GM23248 (cell line): Measurements from ENCODE around the gene MKI67. TPM values are rescaled to one million over a fixed set of nuclear protein-coding genes. Genes with fewer than 3 reads are reported as not detected.

ENCODE experiments used
- DNase-seq: peaks from one replicate; pipeline ENCODE4 v3.0.0-alpha.2; 2015
- H2AFZ ChIP-seq: fragments of 200-600 bp; sonication (generic); 2 replicates; pipeline ENCODE4 v1.6.1; 2016; ENCODE audit warnings: antibody characterized with exemption
- H3F3A ChIP-seq: fragments of 200-600 bp; sonication (generic); 2 replicates; pipeline ENCODE4 v1.6.1; 2016; ENCODE audit warnings: mild to moderate bottlenecking, antibody characterized with exemption, mixed run types; ENCODE audit not compliant: insufficient read depth
- H3K27ac ChIP-seq: fragments of 200-600 bp; sonication (generic); 2 replicates; pipeline ENCODE4 v1.5.1; 2016; ENCODE audit warnings: mild to moderate bottlenecking
- H3K27me3 ChIP-seq: fragments of 200-600 bp; sonication (generic); replicated peaks from 2 replicates; pipeline ENCODE4 v1.6.1; 2016; ENCODE audit warnings: mild to moderate bottlenecking; ENCODE audit not compliant: insufficient read depth
- H3K36me3 ChIP-seq: fragments of 200-600 bp; sonication (generic); 2 replicates; pipeline ENCODE4 v1.6.1; 2016; ENCODE audit warnings: low read depth, mild to moderate bottlenecking
- H3K4me1 ChIP-seq: fragments of 200-600 bp; sonication (generic); 2 replicates; pipeline ENCODE4 v1.6.1; 2016; ENCODE audit warnings: mild to moderate bottlenecking; ENCODE audit not compliant: insufficient read depth
- H3K4me2 ChIP-seq: fragments of 200-600 bp; sonication (generic); one replicate; pipeline ENCODE4 v1.6.1; 2016; ENCODE audit warnings: mild to moderate bottlenecking; ENCODE audit not compliant: unreplicated experiment
- H3K4me3 ChIP-seq: fragments of 200-600 bp; sonication (generic); 2 replicates; pipeline ENCODE4 v1.5.1; 2016; ENCODE audit warnings: mild to moderate bottlenecking
- H3K79me2 ChIP-seq: fragments of 200-600 bp; sonication (generic); 2 replicates; pipeline ENCODE4 v1.6.1; 2016; ENCODE audit warnings: mild to moderate bottlenecking; ENCODE audit not compliant: insufficient read depth
- H3K9ac ChIP-seq: fragments of 200-600 bp; sonication (generic); 2 replicates; pipeline ENCODE4 v1.6.1; 2016; ENCODE audit warnings: mild to moderate bottlenecking
- H3K9me2 ChIP-seq: fragments of 200-600 bp; sonication (generic); 2 replicates; pipeline ENCODE4 v1.6.1; 2016; ENCODE audit warnings: mixed run types, mild to moderate bottlenecking, moderate library complexity; ENCODE audit not compliant: insufficient read depth
- H3K9me3 ChIP-seq: fragments of 200-600 bp; sonication (generic); one replicate; pipeline ENCODE4 v1.6.1; 2017; ENCODE audit warnings: low read depth
- H4K20me1 ChIP-seq: fragments of 200-600 bp; sonication (generic); 2 replicates; pipeline ENCODE4 v1.6.0; 2016; ENCODE audit not compliant: insufficient read depth
- EZH2 ChIP-seq: fragments of 200-600 bp; sonication (generic); IDR thresholded peaks from 2 replicates; pipeline ENCODE4 v1.6.1; 2018; ENCODE audit warnings: antibody characterized with exemption, mild to moderate bottlenecking; ENCODE audit not compliant: insufficient read depth, poor library complexity, severe bottlenecking
- EZH2phosphoT487 ChIP-seq: fragments of 200-600 bp; sonication (generic); IDR thresholded peaks from 2 replicates; pipeline ENCODE4 v1.6.1; 2018; ENCODE audit warnings: antibody characterized with exemption, moderate library complexity, mild to moderate bottlenecking, low read depth; ENCODE audit not compliant: insufficient read depth
- WGBS, 2 experiments: methylation state at CpG; one replicate each; pipeline ENCODE4 v1.1.6; 2015 to 2017; ENCODE audit warnings: low lambda C conversion rate in 2 of 2, low coverage in 1 of 2; ENCODE audit errors: missing lambda C conversion rate in 2 of 2; 5-methylcytosine and 5-hydroxymethylcytosine counted together
- in situ Hi-C: fragments of 300-500 bp; cut with MboI; formaldehyde crosslinking; loops from 2 replicates; pipeline ENCODE4 v1.15.0; 2020
- polyA plus RNA-seq: library from polyadenylated mRNA; unstranded; fragments of >200 nt; fragmentation: Nextera tagmentation; extraction: Ambion mirVana; gene quantifications from 2 replicates; pipeline ENCODE4 v1.2.1, GENCODE V29; 2016
- total RNA-seq: library from RNA; depleted of rRNA; stranded (reverse); fragments of >200 nt; shearing (Covaris generic); gene quantifications from 2 replicates; pipeline ENCODE4 v1.2.3, GENCODE V29; 2014

The MKI67 gene
- total and polyA plus RNA-seq, 2 experiments from 2014 or later, result 12.2 to 22.5 TPM

DNA sequence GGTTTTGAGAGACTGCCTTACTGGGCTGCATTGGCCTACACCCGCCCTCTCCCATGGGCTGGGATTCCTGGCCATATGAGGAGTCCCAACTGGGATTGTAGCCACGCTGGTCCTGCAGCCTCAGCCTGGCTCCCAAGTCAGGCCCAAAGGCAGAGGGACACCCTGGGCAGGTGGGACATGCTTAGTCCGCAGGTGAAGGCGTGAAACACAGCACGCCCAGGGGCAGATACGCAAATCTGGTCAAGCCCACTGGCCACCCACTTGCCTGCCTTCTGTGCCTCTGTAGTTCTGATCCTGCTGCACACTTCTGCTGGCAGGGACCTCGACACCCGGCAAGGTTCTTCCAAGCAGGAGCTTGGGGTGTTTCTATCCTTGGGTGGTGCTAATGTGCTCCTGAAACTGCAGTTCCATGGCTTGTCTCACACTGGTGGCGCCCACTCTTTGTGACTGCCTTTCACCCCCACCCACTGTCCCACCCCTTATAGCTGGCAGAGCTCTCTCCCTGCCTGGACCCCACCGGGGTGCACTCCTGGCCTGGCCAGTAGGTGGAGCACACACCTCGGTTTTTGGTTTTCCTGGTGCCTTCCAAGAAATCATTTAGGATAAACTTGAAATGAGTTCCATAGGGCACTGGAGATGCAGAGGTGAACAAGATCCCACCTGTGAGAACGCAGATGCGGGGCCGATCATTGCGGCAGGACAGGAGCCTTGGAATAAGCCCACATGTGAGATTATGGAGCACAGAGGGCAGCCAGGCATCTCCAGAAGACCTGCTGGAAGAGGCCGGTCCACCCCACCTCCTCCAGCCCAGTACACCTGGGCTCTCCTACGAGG, 47.9 kb downstream of the MKI67 start:
- H3K79me2 ChIP-seq, result no peaks in the 10 kb centered on the region
- H4K20me1 ChIP-seq, result no peaks in the 10 kb centered on the region
- H3F3A ChIP-seq, result no peaks in the 10 kb centered on the region
- no peak overlapping the region for H3K27ac ChIP-seq
- peak; percentile 66 for DNase-seq
- H2AFZ ChIP-seq, result no peak overlapping the region
- no peak overlapping the region for H3K4me2 ChIP-seq
- in situ Hi-C loops, result no loop called here
- H3K4me1 ChIP-seq, result no peaks in the 10 kb centered on the region
- H3K9me2 ChIP-seq, result no peaks in the 10 kb centered on the region
- no peaks in the 10 kb centered on the region for H3K27me3 ChIP-seq
- TF ChIP-seq EZH2, result no peak
- TF ChIP-seq EZH2phosphoT487, result no peak
- 44 to 47% methylated on average over 16 to 17 of the region's 17 CpGs for WGBS, 2 experiments
- H3K9ac ChIP-seq, result no peak overlapping the region
- H3K9me3 ChIP-seq, result no peaks in the 10 kb centered on the region
- no peaks in the 10 kb centered on the region for H3K36me3 ChIP-seq
- H3K4me3 ChIP-seq, result no peak overlapping the region

DNA sequence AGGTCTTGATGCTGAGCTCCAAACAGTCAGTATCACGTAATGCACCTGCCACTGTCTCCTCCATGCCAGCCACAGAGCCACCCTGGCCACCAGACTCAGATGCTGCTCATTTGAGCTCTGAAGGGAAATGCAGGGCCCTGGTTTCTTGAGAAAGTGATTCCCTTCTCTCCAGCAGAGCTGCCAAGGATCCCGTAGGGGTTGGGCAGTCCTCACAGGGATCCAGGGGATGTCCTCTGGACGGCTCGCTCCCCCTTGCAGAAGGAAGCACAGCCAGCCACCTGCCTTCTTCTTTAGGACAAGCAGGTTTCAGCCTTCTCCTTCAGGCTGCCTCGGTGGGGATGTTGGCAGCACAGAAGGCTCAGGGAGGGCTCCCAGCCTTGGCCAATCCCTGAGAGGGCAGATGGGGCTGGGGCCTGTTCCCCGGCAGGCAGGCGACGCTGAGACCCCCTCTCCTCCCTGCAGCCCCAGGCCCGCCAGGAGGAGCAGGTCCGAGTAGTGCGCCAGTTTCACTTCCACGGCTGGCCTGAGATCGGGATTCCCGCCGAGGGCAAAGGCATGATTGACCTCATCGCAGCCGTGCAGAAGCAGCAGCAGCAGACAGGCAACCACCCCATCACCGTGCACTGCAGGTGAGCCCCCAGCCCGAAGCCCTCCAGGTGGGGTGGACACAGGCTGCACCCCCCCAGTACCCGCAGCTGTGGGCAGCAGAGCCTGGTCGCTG, 48.9 kb downstream of the MKI67 start:
- no peaks in the 10 kb centered on the region for H3F3A ChIP-seq
- TF ChIP-seq EZH2 (no peak), EZH2phosphoT487 (no peak)
- in situ Hi-C loops, result no loop called here

DNA sequence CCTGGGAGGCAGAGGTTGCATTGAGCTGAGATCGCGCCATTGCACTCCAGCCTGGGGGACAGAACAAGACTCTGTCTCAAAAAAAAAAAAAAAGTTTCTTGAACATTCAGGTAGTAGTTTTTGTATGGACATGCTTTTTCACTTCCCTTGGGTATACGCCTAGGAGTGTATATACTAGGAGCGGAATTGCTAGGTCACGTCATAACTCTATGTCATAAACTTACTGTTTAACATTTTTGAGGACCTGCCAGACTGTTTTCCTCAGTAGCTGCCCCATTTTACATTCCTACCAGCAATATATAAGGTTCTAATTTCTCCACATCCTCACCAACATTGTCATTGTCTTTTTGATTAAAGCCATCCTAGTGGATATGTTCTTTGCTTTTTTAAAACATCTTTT, 51.6 kb downstream of the MKI67 start:
- Histone ChIP-seq H3K79me2 (no peaks in the 10 kb centered on the region), H3K36me3 (no peaks in the 10 kb centered on the region), H3F3A (no peaks in the 10 kb centered on the region), H3K4me2 (no peak overlapping the region), H3K9ac (no peak overlapping the region), H3K27me3 (no peaks in the 10 kb centered on the region), H3K27ac (no peak overlapping the region), H3K4me3 (no peak overlapping the region), H3K9me2 (no peaks in the 10 kb centered on the region), H2AFZ (no peak overlapping the region), H3K4me1 (no peaks in the 10 kb centered on the region), H4K20me1 (no peaks in the 10 kb centered on the region), H3K9me3 (no peaks in the 10 kb centered on the region)
- TF ChIP-seq EZH2 (no peak), EZH2phosphoT487 (no peak)
- in situ Hi-C loops, result no loop called here
- WGBS, 2 experiments, result 76 to 82% methylated on average over 5 of the region's 5 CpGs
- no peak for DNase-seq

More for the DNA sequence above, 48.9 kb downstream of the MKI67 start:
- Histone ChIP-seq H3K27me3 (no peaks in the 10 kb centered on the region), H3K9me2 (no peaks in the 10 kb centered on the region), H3K4me1 (no peaks in the 10 kb centered on the region), H4K20me1 (no peaks in the 10 kb centered on the region), H3K27ac (no peak overlapping the region), H3K36me3 (no peaks in the 10 kb centered on the region), H3K9me3 (no peaks in the 10 kb centered on the region), H3K79me2 (no peaks in the 10 kb centered on the region), H3K4me3 (no peak overlapping the region), H3K4me2 (no peak overlapping the region), H3K9ac (no peak overlapping the region), H2AFZ (no peak overlapping the region)
- 74 to 79% methylated on average over 16 to 18 of the region's 21 CpGs for WGBS, 2 experiments
- no peak for DNase-seq

DNA sequence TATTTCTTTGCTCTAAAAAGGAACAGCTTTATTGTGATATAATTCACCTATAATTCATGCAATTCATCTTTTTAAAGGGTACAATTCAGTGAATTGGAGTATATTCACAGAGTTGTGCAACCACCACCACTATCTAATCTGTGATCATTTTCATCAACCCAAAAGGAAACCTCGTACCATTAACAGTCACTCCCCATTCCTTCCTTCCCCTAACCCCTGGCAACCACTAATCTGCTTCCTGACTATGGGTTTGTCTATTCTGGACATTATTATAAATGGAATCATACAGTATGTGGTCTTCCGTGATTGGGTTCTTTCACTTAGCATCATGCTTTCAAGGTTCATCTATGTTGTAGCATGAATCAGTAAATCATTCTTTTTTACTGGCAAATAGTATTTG, 52.3 kb downstream of the MKI67 start:
- Histone ChIP-seq H3K9me3 (no peaks in the 10 kb centered on the region), H3K79me2 (no peaks in the 10 kb centered on the region), H3K4me3 (no peak overlapping the region), H2AFZ (no peak overlapping the region), H3K27me3 (no peaks in the 10 kb centered on the region), H3K9ac (no peak overlapping the region), H3K4me1 (no peaks in the 10 kb centered on the region), H3K9me2 (no peaks in the 10 kb centered on the region), H3K36me3 (no peaks in the 10 kb centered on the region), H3F3A (no peaks in the 10 kb centered on the region), H4K20me1 (no peaks in the 10 kb centered on the region), H3K27ac (no peak overlapping the region), H3K4me2 (no peak overlapping the region)
- in situ Hi-C loops, result no loop called here
- WGBS, 2 experiments, result 90 to 91% methylated on average over 2 of the region's 2 CpGs
- DNase-seq, result no peak
- no peak for TF ChIP-seq EZH2phosphoT487
- no peak for TF ChIP-seq EZH2
